OCI-LY3 (cell line): ENCODE measurements around the gene CHN2.

Experiments used
- H2AFZ ChIP-seq: fragments of 200-600, 300-600 bp; shearing (Covaris generic); 2 replicates; pipeline ENCODE4 v1.6.0; 2014; ENCODE audit warnings: antibody characterized with exemption, low read depth, low read length
- H3K27ac ChIP-seq: fragments of 200-600, 300-600 bp; sonication (generic); 2 replicates; pipeline ENCODE4 v1.5.1; 2014; ENCODE audit warnings: mild to moderate bottlenecking, low read length, moderate library complexity, mixed read lengths
- H3K27me3 ChIP-seq: fragments of 200-600, 300-600 bp; sonication (generic); 2 replicates; pipeline ENCODE4 v1.6.1; 2014; ENCODE audit warnings: low read depth, low read length, mixed read lengths
- H3K36me3 ChIP-seq: fragments of 200-600, 300-600 bp; sonication (generic); replicated peaks from 2 replicates; pipeline ENCODE3; 2014; ENCODE audit warnings: low read depth, low read length, mixed read lengths
- H3K4me1 ChIP-seq: fragments of 300-600, 200-600 bp; sonication (generic); 2 replicates; pipeline ENCODE4 v1.6.1; 2014; ENCODE audit warnings: low read length, mixed read lengths
- H3K4me2 ChIP-seq: fragments of 200-600, 300-600 bp; sonication (generic); 2 replicates; pipeline ENCODE4 v1.6.1; 2014; ENCODE audit warnings: low read length, mixed read lengths
- H3K4me3 ChIP-seq: fragments of 300-600, 200-600 bp; sonication (generic); 2 replicates; pipeline ENCODE4 v1.5.1; 2014; ENCODE audit warnings: antibody characterized with exemption, mild to moderate bottlenecking, low read length, moderate library complexity
- H3K79me2 ChIP-seq: fragments of 300-600, 200-600 bp; shearing (Covaris generic); 2 replicates; pipeline ENCODE4 v1.6.1; 2014; ENCODE audit warnings: mild to moderate bottlenecking, low read length, mixed read lengths
- H3K9ac ChIP-seq: fragments of 300-600, 200-600 bp; shearing (Covaris generic); 2 replicates; pipeline ENCODE4 v1.6.0; 2014; ENCODE audit warnings: mild to moderate bottlenecking, low read length, moderate library complexity
- H3K9me3 ChIP-seq: fragments of 200-600, 300-600 bp; shearing (Covaris generic); 2 replicates; pipeline ENCODE4 v1.6.1; 2014; ENCODE audit warnings: low read length, mixed read lengths; ENCODE audit not compliant: insufficient read depth
- H4K20me1 ChIP-seq: fragments of 200-600, 300-600 bp; sonication (generic); 2 replicates; pipeline ENCODE4 v1.6.1; 2016; ENCODE audit warnings: low read length, mixed read lengths; ENCODE audit not compliant: insufficient read depth
- EZH2phosphoT487 ChIP-seq: fragments of 200-600 bp; shearing (Covaris generic); IDR thresholded peaks from 2 replicates; pipeline ENCODE4 v1.6.1; 2018; ENCODE audit warnings: antibody characterized with exemption, mixed run types, low read depth
- TF ChIP-seq, protein P1 (sequence below): fragments of 200-600, 300-600 bp; sonication (generic); IDR thresholded peaks from 2 replicates; pipeline ENCODE4 v1.5.1; 2014; ENCODE audit warnings: antibody characterized with exemption, low read length, low read depth

CHN2 gene

GRCh38 chr7:29154076-29154475 is 40.5 kb upstream of the CHN2 start:
- no peak overlapping the region for H3K4me3 ChIP-seq
- H3K9me3 ChIP-seq = no peaks in the 10 kb centered on the region
- H3K27me3 ChIP-seq = no peaks in the 10 kb centered on the region
- H3K36me3 ChIP-seq = no peaks in the 10 kb centered on the region
- no peak overlapping the region for H3K9ac ChIP-seq
- H2AFZ ChIP-seq = no peak overlapping the region
- no peaks in the 10 kb centered on the region for H3K79me2 ChIP-seq
- H3K4me1 ChIP-seq = peaks cover 5% of the 10 kb centered on the region
- no peak overlapping the region for H3K4me2 ChIP-seq
- TF ChIP-seq EZH2phosphoT487 = no peak
- TF ChIP-seq, protein P1, sequence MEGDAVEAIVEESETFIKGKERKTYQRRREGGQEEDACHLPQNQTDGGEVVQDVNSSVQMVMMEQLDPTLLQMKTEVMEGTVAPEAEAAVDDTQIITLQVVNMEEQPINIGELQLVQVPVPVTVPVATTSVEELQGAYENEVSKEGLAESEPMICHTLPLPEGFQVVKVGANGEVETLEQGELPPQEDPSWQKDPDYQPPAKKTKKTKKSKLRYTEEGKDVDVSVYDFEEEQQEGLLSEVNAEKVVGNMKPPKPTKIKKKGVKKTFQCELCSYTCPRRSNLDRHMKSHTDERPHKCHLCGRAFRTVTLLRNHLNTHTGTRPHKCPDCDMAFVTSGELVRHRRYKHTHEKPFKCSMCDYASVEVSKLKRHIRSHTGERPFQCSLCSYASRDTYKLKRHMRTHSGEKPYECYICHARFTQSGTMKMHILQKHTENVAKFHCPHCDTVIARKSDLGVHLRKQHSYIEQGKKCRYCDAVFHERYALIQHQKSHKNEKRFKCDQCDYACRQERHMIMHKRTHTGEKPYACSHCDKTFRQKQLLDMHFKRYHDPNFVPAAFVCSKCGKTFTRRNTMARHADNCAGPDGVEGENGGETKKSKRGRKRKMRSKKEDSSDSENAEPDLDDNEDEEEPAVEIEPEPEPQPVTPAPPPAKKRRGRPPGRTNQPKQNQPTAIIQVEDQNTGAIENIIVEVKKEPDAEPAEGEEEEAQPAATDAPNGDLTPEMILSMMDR = no peak
- no peaks in the 10 kb centered on the region for H4K20me1 ChIP-seq
- H3K27ac ChIP-seq = no peak overlapping the region

GRCh38 chr7:29156907-29157452 is 37.6 kb upstream of the CHN2 start:
- Histone ChIP-seq H4K20me1 (no peaks in the 10 kb centered on the region), H3K4me2 (no peak overlapping the region), H3K4me1 (peaks cover 1% of the 10 kb centered on the region)

GRCh38 chr7:29158795-29159423 is 35.7 kb upstream of the CHN2 start:
- Histone ChIP-seq H3K79me2 (no peaks in the 10 kb centered on the region), H4K20me1 (no peaks in the 10 kb centered on the region)

More at GRCh38 chr7:29156907-29157452, 37.6 kb upstream of the CHN2 start:
- Histone ChIP-seq H3K36me3 (no peaks in the 10 kb centered on the region), H2AFZ (no peak overlapping the region), H3K79me2 (no peaks in the 10 kb centered on the region), H3K4me3 (no peak overlapping the region), H3K27me3 (no peaks in the 10 kb centered on the region), H3K9ac (no peak overlapping the region), H3K27ac (no peak overlapping the region), H3K9me3 (no peaks in the 10 kb centered on the region)
- TF ChIP-seq, protein P1 = no peak
- TF ChIP-seq EZH2phosphoT487 = no peak

DNA sequence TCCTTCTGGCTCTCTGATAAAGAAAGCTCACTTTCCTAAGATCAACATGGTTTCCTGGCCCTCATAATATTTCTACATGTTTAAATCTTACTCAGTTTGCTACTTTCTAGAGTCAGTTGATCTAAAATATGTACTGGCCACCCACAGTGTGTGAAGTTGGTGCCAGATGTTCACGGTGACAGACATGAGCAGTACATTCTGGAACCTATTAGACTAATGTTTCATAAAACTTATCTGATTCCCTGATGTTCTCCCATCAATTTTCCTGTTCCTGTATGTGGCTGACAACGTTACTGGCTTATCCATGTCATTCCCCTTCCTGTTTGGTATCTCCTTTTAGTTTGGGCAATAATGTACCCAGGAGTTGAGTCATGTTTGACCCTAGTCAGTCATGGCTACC is 34.5 kb upstream of the CHN2 start:
- Histone ChIP-seq H2AFZ (no peak overlapping the region), H3K4me2 (no peak overlapping the region), H3K4me3 (no peak overlapping the region), H3K27me3 (no peaks in the 10 kb centered on the region), H3K9ac (no peak overlapping the region), H4K20me1 (no peaks in the 10 kb centered on the region), H3K79me2 (no peaks in the 10 kb centered on the region), H3K27ac (no peak overlapping the region), H3K36me3 (no peaks in the 10 kb centered on the region), H3K9me3 (no peaks in the 10 kb centered on the region), H3K4me1 (no peaks in the 10 kb centered on the region)
- TF ChIP-seq, protein P1 = no peak
- TF ChIP-seq EZH2phosphoT487 = no peak

More at GRCh38 chr7:29158795-29159423, 35.7 kb upstream of the CHN2 start:
- no peaks in the 10 kb centered on the region for H3K4me1 ChIP-seq
- no peak overlapping the region for H3K4me3 ChIP-seq
- no peaks in the 10 kb centered on the region for H3K36me3 ChIP-seq
- H3K9me3 ChIP-seq = no peaks in the 10 kb centered on the region
- no peak overlapping the region for H3K9ac ChIP-seq
- H3K27me3 ChIP-seq = no peaks in the 10 kb centered on the region
- H3K27ac ChIP-seq = no peak overlapping the region
- TF ChIP-seq, protein P1 = no peak
- no peak for TF ChIP-seq EZH2phosphoT487
- no peak overlapping the region for H2AFZ ChIP-seq
- no peak overlapping the region for H3K4me2 ChIP-seq
